IPS DF 19.7 (cell line): Measurements from ENCODE around the gene SLC9C1.

Experiments used
- DNase-seq: peaks from one replicate; pipeline ENCODE4 v3.0.0-alpha.2; 2013; ENCODE audit warnings: low read depth, low spot score

SLC9C1 gene

GRCh38 chr3:112307557-112307956 lies 13.5 kb upstream of the SLC9C1 start:
- no peak for DNase-seq

DNA sequence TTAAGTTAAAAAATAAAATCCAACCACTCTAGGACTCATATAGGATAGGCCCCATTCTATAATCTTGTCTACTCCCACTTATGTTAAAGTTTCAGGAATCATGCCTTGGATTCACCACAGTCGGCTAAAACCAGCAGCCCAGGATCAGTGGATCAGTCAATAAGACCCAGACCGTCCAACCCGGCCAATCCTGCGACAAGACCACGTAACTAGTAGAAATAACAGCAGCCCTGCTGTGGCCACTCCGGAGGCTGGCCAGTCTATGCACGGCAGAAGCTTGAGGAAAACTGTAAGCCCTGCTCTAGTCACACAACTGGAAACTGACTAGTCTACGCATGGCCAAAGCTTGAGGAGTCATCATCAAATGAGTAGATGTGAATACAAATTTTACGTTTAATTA lies 12.8 kb upstream of the SLC9C1 start:
- DNase-seq = no peak

DNA sequence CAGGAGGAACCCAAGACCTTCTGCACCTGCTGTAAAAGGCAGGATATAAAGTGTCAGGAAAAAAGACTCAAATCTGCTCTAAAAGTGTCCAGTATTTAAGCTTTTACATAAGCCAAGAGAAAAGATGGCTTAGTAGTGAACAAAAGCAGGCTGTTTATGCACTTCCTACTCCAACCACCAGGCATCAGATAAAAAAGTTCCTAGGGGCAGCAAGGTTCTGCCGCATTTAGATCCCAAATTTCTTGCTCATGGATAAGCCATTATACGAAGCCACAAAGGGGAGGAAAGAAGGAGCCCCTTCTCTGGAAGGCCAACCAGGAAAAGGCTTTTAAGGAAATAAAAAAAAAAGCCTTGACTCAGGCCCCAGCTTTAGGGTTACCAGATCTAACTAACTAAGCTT lies 10.6 kb upstream of the SLC9C1 start:
- DNase-seq = no peak

DNA sequence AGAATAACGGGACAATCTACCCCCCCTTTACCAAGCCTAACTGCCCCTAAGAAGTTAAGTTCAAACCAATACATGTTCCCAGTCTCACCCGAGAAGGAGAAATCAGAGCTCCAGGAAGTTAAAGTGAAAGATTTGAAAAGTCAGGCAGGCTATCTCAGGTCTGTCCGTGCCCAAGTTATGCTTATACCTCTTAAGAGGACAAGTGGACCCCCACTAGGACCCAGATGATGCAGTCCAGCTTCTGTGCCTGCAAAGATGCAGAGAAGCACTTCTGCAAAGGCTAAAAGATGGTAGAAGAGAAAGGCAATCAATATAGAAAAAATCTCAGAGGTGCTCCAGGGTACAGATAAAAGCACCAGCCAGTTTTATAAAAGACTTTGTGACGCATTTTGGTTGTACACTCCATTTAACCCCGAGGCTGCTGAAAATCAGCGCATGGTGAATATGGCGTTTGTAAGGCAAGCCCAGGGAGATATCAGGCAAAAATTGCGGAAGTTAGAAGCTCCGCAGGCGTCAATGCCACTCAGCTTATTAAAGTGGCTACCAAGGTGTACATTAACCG lies 9.8 kb upstream of the SLC9C1 start:
- DNase-seq = no peak

DNA sequence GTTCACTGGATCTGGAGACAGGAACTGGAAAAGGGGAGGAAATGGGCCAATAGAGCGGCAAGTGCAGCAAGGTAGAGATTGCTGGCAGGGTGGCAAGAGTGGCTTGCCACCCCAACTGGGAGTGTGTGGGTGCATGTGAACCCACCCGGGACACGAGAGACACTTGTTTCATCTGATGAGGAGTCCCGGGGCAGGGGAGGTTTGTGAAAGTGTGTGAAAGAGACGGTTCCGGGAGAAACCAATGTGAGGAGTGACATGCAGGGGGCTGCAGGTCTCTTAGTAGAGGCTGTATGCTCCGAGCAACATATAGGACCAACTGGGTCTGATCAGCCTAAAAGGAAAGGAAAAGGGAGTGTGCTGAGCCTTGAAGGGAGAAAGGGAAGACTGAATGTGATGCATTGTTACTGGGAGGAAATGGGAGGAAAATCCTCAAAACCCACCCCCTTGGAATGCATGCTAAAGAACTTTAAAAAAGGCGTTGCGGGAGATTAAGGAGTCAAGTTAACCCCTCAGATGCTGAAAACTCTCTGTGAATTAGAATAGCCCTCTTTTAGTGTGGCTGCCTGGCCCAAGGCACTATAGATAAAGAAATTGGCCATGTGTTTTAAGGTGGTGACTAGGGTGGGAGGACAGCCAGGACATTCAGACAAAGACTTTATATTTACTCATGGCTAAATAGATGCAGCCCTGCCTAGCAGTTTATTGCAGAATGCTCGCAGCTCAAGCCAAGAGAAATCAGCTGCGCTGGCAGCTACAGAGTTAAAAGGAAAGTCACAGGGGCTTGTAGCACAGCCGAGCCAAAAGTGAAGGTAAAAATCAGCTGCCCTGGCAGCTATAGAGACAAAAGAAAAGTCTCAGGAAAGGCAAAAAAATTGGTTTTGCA lies 9.1 kb upstream of the SLC9C1 start:
- DNase-seq = peak; percentile 95

DNA sequence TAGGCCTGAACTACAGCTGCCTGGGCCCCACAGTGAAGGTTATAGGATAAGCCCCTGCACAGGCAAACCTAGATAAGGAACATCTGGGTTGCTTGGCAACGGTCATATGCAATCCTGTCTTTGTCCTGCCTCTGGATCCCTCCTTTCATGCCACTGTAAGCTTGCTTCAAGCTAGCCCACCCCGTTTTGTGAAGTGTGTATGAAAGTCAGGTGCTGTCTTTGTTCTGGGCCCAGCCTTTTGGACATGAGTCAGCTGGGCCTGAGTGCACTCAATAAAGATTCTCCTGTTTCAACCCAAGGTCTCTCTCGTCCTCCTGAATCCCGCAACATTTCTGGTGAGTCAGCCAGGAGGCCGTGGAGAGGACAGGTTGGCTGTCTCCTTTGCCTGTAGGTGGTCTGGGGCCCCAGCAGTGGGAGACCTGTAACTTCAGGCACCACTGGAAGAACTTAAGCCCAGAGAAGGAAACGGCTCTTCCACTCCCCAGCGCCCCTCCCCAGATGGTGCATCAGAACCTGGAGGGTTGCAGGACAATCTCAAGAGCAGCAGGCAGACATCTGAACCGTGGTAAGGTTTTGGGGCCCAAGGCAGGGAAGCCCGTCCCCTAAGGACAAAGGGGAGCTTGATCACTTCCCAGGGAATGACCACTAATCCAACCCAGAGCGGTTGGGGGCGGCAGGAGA lies 8.3 kb upstream of the SLC9C1 start:
- DNase-seq = no peak

- DNase-seq = no peak
Measured at GRCh38 chr3:112298781-112299180, 4.8 kb upstream of the SLC9C1 start.

DNA sequence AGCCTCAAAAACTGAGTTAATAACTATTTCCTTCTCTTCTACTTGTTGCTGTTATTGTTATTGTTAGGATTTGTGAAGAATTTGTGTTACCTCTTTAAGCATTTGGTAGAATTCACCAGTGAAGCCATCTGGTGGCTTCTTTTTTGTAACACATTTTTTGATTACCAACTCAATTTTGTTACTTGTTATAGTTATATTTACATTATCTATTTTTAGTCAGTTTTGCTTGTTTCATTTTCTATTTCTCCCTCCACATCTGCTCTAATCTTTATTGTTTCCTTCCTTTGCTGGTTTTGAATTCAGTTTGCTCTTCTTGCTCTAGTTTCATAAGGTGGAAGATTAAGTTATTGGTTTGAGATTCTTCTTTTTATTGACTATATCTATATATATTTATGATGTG lies 3.7 kb upstream of the SLC9C1 start:
- DNase-seq = no peak

DNA sequence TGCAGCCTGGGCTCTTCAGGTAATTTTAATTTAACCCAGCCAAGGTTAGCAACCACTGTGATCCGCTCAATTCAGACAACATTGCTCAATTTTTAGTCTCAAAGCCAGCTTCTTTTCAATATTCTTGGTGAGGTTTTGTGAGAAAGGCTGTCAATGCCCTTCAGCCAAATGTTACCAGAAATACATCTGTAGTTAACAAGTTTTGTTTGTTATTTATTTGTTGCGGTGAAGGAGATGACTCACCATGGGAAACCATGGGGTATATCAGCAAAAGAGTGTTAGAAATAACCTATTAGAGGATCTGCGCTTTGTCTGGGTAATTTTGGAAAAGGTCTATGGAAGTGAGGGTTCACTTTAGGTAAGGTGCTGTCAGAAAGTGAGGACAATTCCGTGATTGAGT lies 5.0 kb downstream of the SLC9C1 start:
- DNase-seq = no peak

GRCh38 chr3:112280266-112280665 lies 13.8 kb downstream of the SLC9C1 start:
- DNase-seq = no peak

DNA sequence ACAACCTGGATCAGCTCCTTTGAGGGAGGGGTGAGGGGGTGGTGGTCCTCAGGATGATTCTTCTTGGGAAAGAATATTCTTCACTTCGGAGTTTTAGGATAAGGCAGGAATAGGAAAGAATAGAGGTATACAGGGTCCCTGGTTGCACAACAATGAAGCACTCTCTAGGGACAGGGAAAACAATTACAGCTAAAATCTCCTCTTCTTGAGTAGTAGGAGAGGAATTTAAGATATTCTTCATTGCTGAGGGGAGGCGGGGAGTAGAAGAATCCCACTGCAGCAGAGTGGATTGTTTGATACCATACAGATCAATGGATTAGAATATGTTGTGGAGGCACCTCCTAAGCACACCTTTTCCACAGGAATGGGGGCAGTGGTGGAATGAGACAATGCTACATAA lies 20.5 kb downstream of the SLC9C1 start:
- no peak for DNase-seq

- no peak for DNase-seq
Measured at GRCh38 chr3:112261742-112262141, 32.3 kb downstream of the SLC9C1 start.

GRCh38 chr3:112260563-112260962 lies 33.5 kb downstream of the SLC9C1 start:
- DNase-seq = no peak

DNA sequence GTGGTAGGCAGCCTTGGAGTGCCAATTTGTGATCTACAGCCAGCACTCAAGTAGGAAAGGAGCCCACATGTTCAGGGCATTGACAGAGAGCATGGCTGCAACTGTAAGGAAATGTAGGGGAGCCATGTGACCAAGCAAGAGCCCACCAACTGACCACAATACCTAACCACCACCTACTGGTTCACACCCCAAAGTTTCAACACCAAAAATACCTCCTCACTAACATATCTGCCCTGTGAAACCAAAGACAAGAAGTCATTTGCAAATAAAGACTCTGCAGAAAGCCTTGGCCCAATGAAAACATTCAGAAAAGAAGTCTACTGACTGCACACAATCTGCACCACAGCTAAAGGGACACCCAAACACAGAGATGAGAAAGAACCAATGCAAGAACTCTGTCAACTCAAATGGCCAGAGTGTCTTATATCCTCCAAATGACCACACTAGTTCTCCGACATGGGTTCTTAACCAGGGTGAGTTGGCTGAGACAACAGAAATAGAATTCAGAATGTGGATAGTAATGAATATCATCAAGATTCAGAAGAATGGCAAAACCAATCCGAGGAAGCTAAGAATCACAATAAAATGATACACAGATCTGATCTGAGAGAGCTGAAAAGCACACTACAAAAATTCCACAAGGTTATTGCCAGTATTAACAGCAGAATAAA lies 40.6 kb downstream of the SLC9C1 start:
- DNase-seq = no peak

DNA sequence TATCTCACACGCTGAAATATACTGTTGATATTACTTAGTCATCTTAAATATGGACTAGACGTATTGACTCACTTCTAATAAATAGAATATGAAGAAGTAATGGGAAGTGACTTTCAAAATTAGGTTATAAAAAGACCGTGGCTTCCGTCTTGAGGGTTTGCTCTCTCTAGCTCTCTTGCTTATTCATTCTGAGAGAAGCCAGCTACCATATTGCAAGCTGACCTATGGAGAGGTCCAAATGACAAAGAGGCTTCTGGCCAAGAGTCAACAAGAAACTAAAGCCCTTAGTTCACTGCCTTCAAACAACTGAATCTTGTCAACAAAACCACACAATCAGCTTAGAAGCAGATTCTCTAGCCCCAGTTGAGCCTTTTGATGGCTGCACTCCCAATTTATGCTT lies 46.1 kb downstream of the SLC9C1 start:
- DNase-seq = no peak

- DNase-seq = no peak
Measured at GRCh38 chr3:112247350-112247749, 46.7 kb downstream of the SLC9C1 start.

DNA sequence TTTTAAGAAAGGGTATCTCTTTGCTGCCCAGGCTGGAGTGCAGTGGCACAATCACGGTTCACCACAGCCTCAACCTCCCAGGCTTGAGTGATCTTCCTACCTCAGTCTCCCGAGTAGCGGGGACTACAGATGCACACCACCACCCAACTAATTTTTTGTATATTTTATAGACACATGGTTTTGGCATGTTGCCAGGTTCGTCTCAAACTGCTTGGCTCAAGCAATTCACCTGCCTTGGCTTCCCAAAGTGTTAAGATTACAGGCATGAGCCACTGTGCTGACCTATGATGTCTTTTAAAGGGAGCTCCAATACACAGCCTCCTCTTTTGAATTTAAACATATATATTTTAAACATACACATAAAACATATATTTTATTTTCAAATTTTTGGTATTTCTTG lies 60.9 kb downstream of the SLC9C1 start:
- no peak for DNase-seq

- no peak for DNase-seq
Measured at GRCh38 chr3:112231727-112232126, 62.3 kb downstream of the SLC9C1 start.

GRCh38 chr3:112230033-112230432 lies 64.0 kb downstream of the SLC9C1 start:
- no peak for DNase-seq

- no peak for DNase-seq
Measured at GRCh38 chr3:112228786-112229185, 65.2 kb downstream of the SLC9C1 start.

DNA sequence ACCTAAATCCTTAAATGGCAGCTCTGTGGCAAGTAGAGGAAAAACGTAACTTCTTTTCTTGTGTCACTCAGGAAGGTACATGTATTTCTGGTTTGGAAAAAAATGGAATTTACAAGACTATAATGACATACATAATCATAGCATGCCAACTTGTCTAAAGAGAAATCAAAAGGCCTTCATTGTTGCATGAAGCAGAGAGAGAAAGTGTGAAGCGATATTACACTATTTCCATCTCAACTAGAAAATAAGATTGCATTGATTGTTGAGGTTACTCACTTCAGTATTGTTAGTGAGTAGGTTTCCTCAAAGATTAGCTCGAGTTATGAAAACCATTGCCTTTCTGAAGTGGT lies 93.7 kb downstream of the SLC9C1 start:
- no peak for DNase-seq

DNA sequence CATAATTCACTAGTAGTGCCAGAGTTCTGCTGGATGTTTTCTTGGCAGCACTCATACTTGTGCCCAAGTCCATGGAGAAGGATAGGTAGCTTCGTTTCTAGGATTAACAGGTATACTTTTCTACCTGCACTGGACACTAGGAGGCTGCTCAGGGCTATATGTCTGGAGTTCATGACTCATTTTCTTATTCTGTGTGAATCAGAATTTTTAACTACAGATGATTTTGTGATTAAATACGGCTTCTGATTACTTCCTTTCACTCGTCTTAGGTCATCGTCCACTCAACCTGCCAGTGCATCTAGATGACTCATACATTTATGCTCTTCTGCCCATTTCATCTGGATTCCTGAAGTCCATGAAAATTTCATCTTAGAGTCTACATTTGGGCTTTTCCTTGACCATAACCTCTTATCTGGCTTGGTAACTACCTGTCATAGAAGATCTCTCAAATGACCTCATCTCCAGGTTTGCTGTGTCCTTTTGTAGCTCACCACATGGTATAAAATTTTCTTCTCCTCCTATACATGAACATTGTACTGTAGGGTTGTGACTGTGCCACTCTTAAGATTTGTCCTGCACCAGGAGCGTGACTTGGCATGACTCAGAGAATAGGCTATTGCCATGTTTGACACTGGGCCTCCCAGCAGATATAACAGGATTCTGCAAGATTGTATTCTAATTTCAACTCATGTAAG lies 94.2 kb downstream of the SLC9C1 start:
- no peak for DNase-seq
